ENCODE measurements around the gene DMXL2.
"Not testable (repeated sequence)": the region's sequence is repeated elsewhere in the genome, so short reads cannot be mapped to it uniquely, and the experiment has no call there.

DMXL2 gene

GRCh38 chr15:51624022-51624421 lies 1.5 kb upstream of the DMXL2 start:
- no peak for DNase-seq (ENCODE audit: low read depth in 2 of 2)

- DNase-seq (ENCODE audit: low read depth in 2 of 2) = no peak
Measured at GRCh38 chr15:51623386-51623938, 891 bp upstream of the DMXL2 start.

GRCh38 chr15:51621936-51622603 lies 501 bp downstream of the DMXL2 start:
- DNase-seq (ENCODE audit: low read depth in 2 of 2) = peak; percentile 3 to 17

- no peak for DNase-seq (ENCODE audit: low read depth in 2 of 2)
Measured at GRCh38 chr15:51621155-51621765, 1.3 kb downstream of the DMXL2 start.

- no peak for DNase-seq (ENCODE audit: low read depth in 2 of 2)
Measured at GRCh38 chr15:51620641-51621040, 1.9 kb downstream of the DMXL2 start.

- DNase-seq (ENCODE audit: low read depth in 2 of 2) = no peak
Measured at GRCh38 chr15:51620122-51620521, 2.4 kb downstream of the DMXL2 start.

GRCh38 chr15:51619331-51620035 lies 3.1 kb downstream of the DMXL2 start:
- DNase-seq (ENCODE audit: low read depth in 2 of 2) = no peak

- DNase-seq (ENCODE audit: low read depth in 2 of 2) = no peak
Measured at GRCh38 chr15:51617886-51618285, 4.7 kb downstream of the DMXL2 start.

GRCh38 chr15:51613951-51614350 lies 8.6 kb downstream of the DMXL2 start:
- no peak for DNase-seq (ENCODE audit: low read depth in 2 of 2)

- DNase-seq (ENCODE audit: low read depth in 2 of 2) = not testable (repeated sequence)
Measured at GRCh38 chr15:51612669-51613068, 9.9 kb downstream of the DMXL2 start.

GRCh38 chr15:51603462-51603948 lies 19.1 kb downstream of the DMXL2 start:
- DNase-seq (ENCODE audit: low read depth in 2 of 2) = not testable (repeated sequence)

GRCh38 chr15:51603002-51603401 lies 19.6 kb downstream of the DMXL2 start:
- DNase-seq (ENCODE audit: low read depth in 2 of 2) = no peak

GRCh38 chr15:51602484-51602883 lies 20.1 kb downstream of the DMXL2 start:
- DNase-seq (ENCODE audit: low read depth in 2 of 2) = no peak

- DNase-seq (ENCODE audit: low read depth in 2 of 2) = no peak
Measured at GRCh38 chr15:51601801-51602200, 20.8 kb downstream of the DMXL2 start.

- no peak for DNase-seq (ENCODE audit: low read depth in 2 of 2)
Measured at GRCh38 chr15:51600114-51600513, 22.5 kb downstream of the DMXL2 start.

- no peak for DNase-seq (ENCODE audit: low read depth in 2 of 2)
Measured at GRCh38 chr15:51589881-51590568, 32.5 kb downstream of the DMXL2 start.

GRCh38 chr15:51588966-51589365 lies 33.6 kb downstream of the DMXL2 start:
- DNase-seq (ENCODE audit: low read depth in 2 of 2) = no peak

- DNase-seq (ENCODE audit: low read depth in 2 of 2) = no peak
Measured at GRCh38 chr15:51585986-51586385, 36.6 kb downstream of the DMXL2 start.

GRCh38 chr15:51580982-51581381 lies 41.6 kb downstream of the DMXL2 start:
- DNase-seq (ENCODE audit: low read depth in 2 of 2) = no peak

- DNase-seq (ENCODE audit: low read depth in 2 of 2) = no peak
Measured at GRCh38 chr15:51580385-51580784, 42.2 kb downstream of the DMXL2 start.

GRCh38 chr15:51579012-51579411 lies 43.6 kb downstream of the DMXL2 start:
- no peak for DNase-seq (ENCODE audit: low read depth in 2 of 2)
